HFF-Myc (cell line): ENCODE results near the gene CARMIL1.

Experiments used
- DNase-seq: peaks from one replicate; pipeline ENCODE4 v3.0.0-alpha.2; 2011; ENCODE audit warnings: low read depth; ENCODE audit errors: extremely low read depth
- H3K4me3 ChIP-seq: replicated peaks from 2 replicates; pipeline ENCODE4 v1.5.1; 2011; ENCODE audit warnings: low read depth, mild to moderate bottlenecking, control low read depth, low read length
- CTCF ChIP-seq: IDR thresholded peaks from 2 replicates; pipeline ENCODE4 v1.5.1; 2012; ENCODE audit warnings: mild to moderate bottlenecking, low read depth, low read length, control low read depth; ENCODE audit errors: missing control alignments

Gene CARMIL1

GRCh38 chr6:25541228-25541627 lies 262.1 kb downstream of the CARMIL1 start:
- TF ChIP-seq CTCF, result no peak
- no peak for DNase-seq
- H3K4me3 ChIP-seq, result no peak overlapping the region

GRCh38 chr6:25542984-25543910 lies 264.1 kb downstream of the CARMIL1 start:
- DNase-seq, result no peak
- H3K4me3 ChIP-seq, result no peak overlapping the region
- no peak for TF ChIP-seq CTCF

GRCh38 chr6:25544833-25545232 lies 265.7 kb downstream of the CARMIL1 start:
- TF ChIP-seq CTCF, result no peak
- H3K4me3 ChIP-seq, result no peak overlapping the region
- DNase-seq, result no peak

- no peak for DNase-seq
- H3K4me3 ChIP-seq, result no peak overlapping the region
- no peak for TF ChIP-seq CTCF
Measured at GRCh38 chr6:25547797-25548196, 268.6 kb downstream of the CARMIL1 start.

GRCh38 chr6:25548451-25548850 lies 269.3 kb downstream of the CARMIL1 start:
- H3K4me3 ChIP-seq, result no peak overlapping the region
- DNase-seq, result no peak
- TF ChIP-seq CTCF, result no peak

- no peak for TF ChIP-seq CTCF
- no peak overlapping the region for H3K4me3 ChIP-seq
- no peak for DNase-seq
Measured at GRCh38 chr6:25550631-25551030, 271.5 kb downstream of the CARMIL1 start.
